HCT116 (cell line): Measurements from ENCODE around the gene EPHB3. TPM values are rescaled to one million over a fixed set of nuclear protein-coding genes. Genes with fewer than 3 reads are reported as not detected.

Experiments
- ATAC-seq: fragments of 200-7000 bp; cut with Tn5 transposase; 2 replicates; pipeline ENCODE4 v1.9.1; 2020; ENCODE audit warnings: mild to moderate bottlenecking, moderate library complexity
- BruUV-seq: library from RNA; stranded (reverse); fragments of 400-500 nt; replicated peaks from 2 replicates; lab custom pipeline; 2021; lab: Mats Ljungman, UMichigan
- CTCF ChIA-PET: fragments of 300-600 bp; sonication (Branson Sonifier 250); formaldehyde crosslinking; loops from one replicate; lab custom pipeline; 2021; ENCODE audit warnings: antibody characterized with exemption; lab: Charles Lee
- POLR2A ChIA-PET: fragments of 300-600, 350-600 bp; sonication (Branson Sonifier 250); formaldehyde crosslinking; loops from one replicate; lab custom pipeline; 2021; ENCODE audit warnings: antibody characterized with exemption; lab: Charles Lee
- RAD21 ChIA-PET, 2 experiments: fragments of 300-600 bp; sonication (Branson Sonifier 250); formaldehyde crosslinking; loops; one replicate each; lab custom pipeline; 2023; ENCODE audit warnings: low total read pairs in 2 of 2; ENCODE audit not compliant: uncharacterized antibody in 2 of 2, unreplicated experiment in 2 of 2, low non-redundant PET in 1 of 2; lab: Charles Lee
- DNase-seq: peaks from one replicate; pipeline ENCODE4 v3.0.0-alpha.2; 2010; ENCODE audit warnings: low read depth, low spot score
- H2AFZ ChIP-seq: fragments of 200-600 bp; shearing (Covaris generic), sonication (generic); 2 replicates; pipeline ENCODE4 v1.6.1; 2017; ENCODE audit warnings: low read depth, mixed run types, mixed read lengths, antibody characterized with exemption, low read length; ENCODE audit not compliant: poor library complexity, severe bottlenecking
- H3K27ac ChIP-seq: 2 replicates; pipeline ENCODE4 v1.5.1; 2012; ENCODE audit warnings: low read depth, low read length
- H3K27me3 ChIP-seq: fragments of 200-600 bp; sonication (generic); 2 replicates; pipeline ENCODE4 v1.6.1; 2016; ENCODE audit warnings: mixed run types, low read length, mixed read lengths; ENCODE audit not compliant: insufficient read depth
- H3K36me3 ChIP-seq, 2 experiments: fragments of 200-500 bp in 1 of 2; fragments of 200-600 bp in 1 of 2; sonication (Bioruptor generic) in 1 of 2; sonication (generic) in 1 of 2; 2 replicates each; pipeline versions ENCODE4 v1.5.1 to v1.6.1; 2014 to 2016; ENCODE audit warnings: low read length in 2 of 2, inconsistent platforms in 1 of 2, mixed read lengths in 1 of 2, mixed run types in 1 of 2; ENCODE audit not compliant: insufficient read depth in 2 of 2, control insufficient read depth in 1 of 2
- H3K4me1 ChIP-seq, 2 experiments: fragments of 200-600 bp in 1 of 2; sonication (generic) in 1 of 2; 2 replicates each; pipeline versions ENCODE4 v1.5.1 to v1.6.1; 2012 to 2017; ENCODE audit warnings: low read length in 2 of 2, inconsistent platforms in 1 of 2, mild to moderate bottlenecking in 1 of 2, mixed read lengths in 1 of 2, mixed run types in 1 of 2, moderate library complexity in 1 of 2; ENCODE audit not compliant: insufficient read depth in 2 of 2, control insufficient read depth in 1 of 2
- H3K4me2 ChIP-seq: fragments of 200-600 bp; sonication (generic); 2 replicates; pipeline ENCODE4 v1.6.1; 2017; ENCODE audit warnings: mixed run types, low read length, mixed read lengths
- H3K4me3 ChIP-seq, 2 experiments: fragments of 200-600 bp in 1 of 2; sonication (generic) in 1 of 2; replicated peaks in 1 of 2; 2 replicates each; pipeline ENCODE4 v1.5.1; 2011 to 2016; ENCODE audit warnings: low read length in 2 of 2, control low read depth in 1 of 2, low read depth in 1 of 2, mild to moderate bottlenecking in 1 of 2, mixed read lengths in 1 of 2, mixed run types in 1 of 2
- H3K79me2 ChIP-seq: fragments of 200-600 bp; sonication (generic); 2 replicates; pipeline ENCODE4 v1.6.1; 2017; ENCODE audit warnings: mild to moderate bottlenecking, mixed run types, low read length, moderate library complexity, mixed read lengths; ENCODE audit not compliant: insufficient read depth
- H3K9ac ChIP-seq: fragments of 200-600 bp; sonication (generic); 2 replicates; pipeline ENCODE4 v1.6.1; 2016; ENCODE audit warnings: low read length, mixed read lengths
- H3K9me2 ChIP-seq: fragments of 200-600 bp; sonication (generic), shearing (Covaris generic); 2 replicates; pipeline ENCODE4 v1.6.1; 2017; ENCODE audit warnings: mixed run types, mild to moderate bottlenecking, moderate library complexity; ENCODE audit not compliant: insufficient read depth
- H3K9me3 ChIP-seq, 2 experiments: fragments of 200-500 bp in 1 of 2; fragments of 200-600 bp in 1 of 2; sonication (Bioruptor generic) in 1 of 2; sonication (generic) in 1 of 2; 2 replicates each; pipeline ENCODE4 v1.6.1; 2014 to 2017; ENCODE audit warnings: low read length in 2 of 2, mixed read lengths in 2 of 2, inconsistent platforms in 1 of 2, low read depth in 1 of 2, mild to moderate bottlenecking in 1 of 2, mixed run types in 1 of 2, moderate library complexity in 1 of 2; ENCODE audit not compliant: control insufficient read depth in 1 of 2, insufficient read depth in 1 of 2
- H4K20me1 ChIP-seq: fragments of 200-600 bp; sonication (generic), shearing (Covaris generic); 2 replicates; pipeline ENCODE4 v1.6.1; 2017; ENCODE audit warnings: mixed run types, mild to moderate bottlenecking, moderate library complexity; ENCODE audit not compliant: insufficient read depth
- CBX3 ChIP-seq: IDR thresholded peaks from 2 replicates; pipeline ENCODE4 v1.6.1; 2012; ENCODE audit warnings: low read depth
- CEBPB ChIP-seq: IDR thresholded peaks from 2 replicates; pipeline ENCODE4 v1.6.1; 2012; ENCODE audit warnings: low read depth
- EGR1 ChIP-seq: IDR thresholded peaks from 2 replicates; pipeline ENCODE4 v1.6.1; 2012; ENCODE audit warnings: low read depth
- ELF1 ChIP-seq: IDR thresholded peaks from 2 replicates; pipeline ENCODE4 v1.6.1; 2012; ENCODE audit warnings: low read depth, borderline replicate concordance
- EZH2 ChIP-seq: fragments of 200-600 bp; sonication (generic); IDR thresholded peaks from 2 replicates; pipeline ENCODE4 v1.6.1; 2017; ENCODE audit warnings: antibody characterized with exemption, mixed run types
- EZH2phosphoT487 ChIP-seq: fragments of 200-600 bp; IDR thresholded peaks from 2 replicates; pipeline ENCODE4 v1.6.1; 2018; ENCODE audit warnings: antibody characterized with exemption, borderline replicate concordance
- FOSL1 ChIP-seq: IDR thresholded peaks from 2 replicates; pipeline ENCODE4 v1.6.1; 2012; ENCODE audit warnings: low read depth
- JUND ChIP-seq: IDR thresholded peaks from 2 replicates; pipeline ENCODE4 v1.6.1; 2012
- POLR2AphosphoS5 ChIP-seq: IDR thresholded peaks from 2 replicates; pipeline ENCODE4 v1.6.1; 2011; ENCODE audit warnings: mild to moderate bottlenecking, low read depth, low read length, moderate library complexity
- RAD21 ChIP-seq: IDR thresholded peaks from 2 replicates; pipeline ENCODE4 v1.6.1; 2012; ENCODE audit warnings: low read depth, mild to moderate bottlenecking
- SRF ChIP-seq: IDR thresholded peaks from 2 replicates; pipeline ENCODE4 v1.6.1; 2012; ENCODE audit warnings: low read depth
- TCF7L2 ChIP-seq: IDR thresholded peaks from 2 replicates; pipeline ENCODE4 v1.7.0; 2011; ENCODE audit warnings: borderline replicate concordance, inconsistent platforms; ENCODE audit not compliant: insufficient read depth, insufficient read length; ENCODE audit errors: extremely low read depth
- YY1 ChIP-seq: IDR thresholded peaks from 2 replicates; pipeline ENCODE4 v1.6.1; 2011; ENCODE audit warnings: low read length, low read depth, moderate library complexity, mild to moderate bottlenecking; ENCODE audit not compliant: insufficient replicate concordance; ENCODE audit errors: extremely low read depth
- ZFX ChIP-seq: fragments of 450-650 bp; IDR thresholded peaks from 2 replicates; pipeline ENCODE4 v1.6.1; 2017
- ZNF274 ChIP-seq: fragments of 200-500 bp; sonication (Bioruptor generic); IDR thresholded peaks from 2 replicates; pipeline ENCODE4 v1.6.1; 2014; ENCODE audit warnings: mild to moderate bottlenecking, low read depth, low read length, inconsistent platforms
- intact Hi-C: fragments of 100-400 bp; cut with micrococcal nuclease; formaldehyde crosslinking; loops from 2 replicates; pipeline ENCODE4 v1.10.0; 2022
- total RNA-seq: library from RNA; stranded (reverse); gene quantifications from one replicate; pipeline ENCODE4 v1.2.1, GENCODE V29; 2021; ENCODE audit not compliant: unreplicated experiment
- TF ChIP-seq, protein P1 (sequence below): IDR thresholded peaks from 2 replicates; pipeline ENCODE4 v1.6.1; 2012
- TF ChIP-seq, protein P2 (sequence below): IDR thresholded peaks from 2 replicates; pipeline ENCODE4 v1.6.1; 2012
- TF ChIP-seq, protein P3 (sequence below), 3 experiments: fragments of 200-600 bp in 1 of 3; sonication (generic) in 1 of 3; IDR thresholded peaks in 2 of 3; conservative IDR thresholded peaks in 1 of 3; 2 replicates each; pipeline ENCODE4 v1.5.1; 2012 to 2017; ENCODE audit warnings: low read depth in 2 of 3, low read length in 2 of 3, antibody characterized with exemption in 1 of 3, borderline replicate concordance in 1 of 3, control low read depth in 1 of 3, mild to moderate bottlenecking in 1 of 3, mixed read lengths in 1 of 3, mixed run types in 1 of 3, moderate library complexity in 1 of 3; ENCODE audit not compliant: insufficient read depth in 1 of 3
- TF ChIP-seq, protein P4 (sequence below): IDR thresholded peaks from 2 replicates; pipeline ENCODE4 v1.6.1; 2012; ENCODE audit warnings: low read depth

The EPHB3 gene
- total RNA-seq, 1 experiment from 2014 or later = 6.5 TPM

DNA sequence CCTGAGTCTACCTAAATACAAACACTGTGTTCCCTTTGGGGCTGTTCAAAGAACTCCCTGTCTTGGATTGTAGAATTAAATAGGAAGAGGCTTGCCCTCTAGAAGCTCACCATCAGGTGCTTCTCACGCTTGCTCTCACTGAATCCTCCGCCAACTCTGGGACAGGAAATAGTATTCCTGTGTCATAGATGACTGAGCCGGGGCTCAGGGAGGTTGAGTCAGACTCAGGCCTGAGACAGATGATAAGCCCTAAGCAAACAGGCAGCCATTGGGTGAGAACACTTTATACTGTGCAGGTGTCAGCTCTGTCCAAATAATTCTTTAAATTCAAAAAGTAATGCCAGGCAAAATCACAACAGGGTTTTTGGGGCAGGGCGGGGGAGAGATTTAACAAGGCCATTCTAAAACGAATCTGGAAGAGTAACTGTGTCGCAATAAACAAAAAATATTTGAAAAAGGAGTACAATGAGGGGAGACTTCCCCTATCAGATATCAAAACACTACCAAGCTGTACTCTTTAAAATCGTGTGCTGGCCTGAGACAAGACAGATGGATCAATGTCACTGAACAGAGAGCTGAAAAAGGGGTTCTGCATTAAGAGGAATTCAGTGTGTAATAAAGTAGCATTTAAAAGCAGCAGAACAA is 59.0 kb downstream of the EPHB3 start:
- Histone ChIP-seq H2AFZ (no peak overlapping the region), H3K9me2 (no peaks in the 10 kb centered on the region), H3K4me3 (no peak overlapping the region), H3K36me3 (no peaks in the 10 kb centered on the region), H3K27me3 (peaks cover 12% of the 10 kb centered on the region; the same call in 1 of the 2 replicates), H3K9ac (no peak overlapping the region), H3K79me2 (no peaks in the 10 kb centered on the region), H3K4me1 (no peaks in the 10 kb centered on the region), H3K4me2 (no peak overlapping the region), H3K9me3 (no peaks in the 10 kb centered on the region), H3K27ac (no peak overlapping the region), H4K20me1 (no peaks in the 10 kb centered on the region)
- ATAC-seq = no peak; the same call in 1 of the 2 replicates
- POLR2A ChIA-PET = no interaction called here
- intact Hi-C loops = no loop called here
- TF ChIP-seq ZFX (no peak), FOSL1 (no peak), YY1 (no peak), RAD21 (no peak), EZH2phosphoT487 (no peak), ELF1 (no peak), EZH2 (no peak), SRF (no peak), CEBPB (no peak), POLR2AphosphoS5 (no peak), CBX3 (no peak), ZNF274 (no peak), EGR1 (no peak), JUND (no peak), TCF7L2 (no peak)
- TF ChIP-seq, protein P1, sequence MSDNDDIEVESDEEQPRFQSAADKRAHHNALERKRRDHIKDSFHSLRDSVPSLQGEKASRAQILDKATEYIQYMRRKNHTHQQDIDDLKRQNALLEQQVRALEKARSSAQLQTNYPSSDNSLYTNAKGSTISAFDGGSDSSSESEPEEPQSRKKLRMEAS = no peak
- TF ChIP-seq, protein P2, sequence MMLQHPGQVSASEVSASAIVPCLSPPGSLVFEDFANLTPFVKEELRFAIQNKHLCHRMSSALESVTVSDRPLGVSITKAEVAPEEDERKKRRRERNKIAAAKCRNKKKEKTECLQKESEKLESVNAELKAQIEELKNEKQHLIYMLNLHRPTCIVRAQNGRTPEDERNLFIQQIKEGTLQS = no peak
- TF ChIP-seq, protein P3, sequence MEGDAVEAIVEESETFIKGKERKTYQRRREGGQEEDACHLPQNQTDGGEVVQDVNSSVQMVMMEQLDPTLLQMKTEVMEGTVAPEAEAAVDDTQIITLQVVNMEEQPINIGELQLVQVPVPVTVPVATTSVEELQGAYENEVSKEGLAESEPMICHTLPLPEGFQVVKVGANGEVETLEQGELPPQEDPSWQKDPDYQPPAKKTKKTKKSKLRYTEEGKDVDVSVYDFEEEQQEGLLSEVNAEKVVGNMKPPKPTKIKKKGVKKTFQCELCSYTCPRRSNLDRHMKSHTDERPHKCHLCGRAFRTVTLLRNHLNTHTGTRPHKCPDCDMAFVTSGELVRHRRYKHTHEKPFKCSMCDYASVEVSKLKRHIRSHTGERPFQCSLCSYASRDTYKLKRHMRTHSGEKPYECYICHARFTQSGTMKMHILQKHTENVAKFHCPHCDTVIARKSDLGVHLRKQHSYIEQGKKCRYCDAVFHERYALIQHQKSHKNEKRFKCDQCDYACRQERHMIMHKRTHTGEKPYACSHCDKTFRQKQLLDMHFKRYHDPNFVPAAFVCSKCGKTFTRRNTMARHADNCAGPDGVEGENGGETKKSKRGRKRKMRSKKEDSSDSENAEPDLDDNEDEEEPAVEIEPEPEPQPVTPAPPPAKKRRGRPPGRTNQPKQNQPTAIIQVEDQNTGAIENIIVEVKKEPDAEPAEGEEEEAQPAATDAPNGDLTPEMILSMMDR (IDR thresholded peaks at IDR 0.05 in 2 of 3, conservative IDR thresholded peaks at IDR 0.05 in 1 of 3; ENCODE audit: borderline replicate concordance in 1 of 3, insufficient read depth in 1 of 3, low read depth in 2 of 3, low read length in 2 of 3) = no peak
- TF ChIP-seq, protein P4, sequence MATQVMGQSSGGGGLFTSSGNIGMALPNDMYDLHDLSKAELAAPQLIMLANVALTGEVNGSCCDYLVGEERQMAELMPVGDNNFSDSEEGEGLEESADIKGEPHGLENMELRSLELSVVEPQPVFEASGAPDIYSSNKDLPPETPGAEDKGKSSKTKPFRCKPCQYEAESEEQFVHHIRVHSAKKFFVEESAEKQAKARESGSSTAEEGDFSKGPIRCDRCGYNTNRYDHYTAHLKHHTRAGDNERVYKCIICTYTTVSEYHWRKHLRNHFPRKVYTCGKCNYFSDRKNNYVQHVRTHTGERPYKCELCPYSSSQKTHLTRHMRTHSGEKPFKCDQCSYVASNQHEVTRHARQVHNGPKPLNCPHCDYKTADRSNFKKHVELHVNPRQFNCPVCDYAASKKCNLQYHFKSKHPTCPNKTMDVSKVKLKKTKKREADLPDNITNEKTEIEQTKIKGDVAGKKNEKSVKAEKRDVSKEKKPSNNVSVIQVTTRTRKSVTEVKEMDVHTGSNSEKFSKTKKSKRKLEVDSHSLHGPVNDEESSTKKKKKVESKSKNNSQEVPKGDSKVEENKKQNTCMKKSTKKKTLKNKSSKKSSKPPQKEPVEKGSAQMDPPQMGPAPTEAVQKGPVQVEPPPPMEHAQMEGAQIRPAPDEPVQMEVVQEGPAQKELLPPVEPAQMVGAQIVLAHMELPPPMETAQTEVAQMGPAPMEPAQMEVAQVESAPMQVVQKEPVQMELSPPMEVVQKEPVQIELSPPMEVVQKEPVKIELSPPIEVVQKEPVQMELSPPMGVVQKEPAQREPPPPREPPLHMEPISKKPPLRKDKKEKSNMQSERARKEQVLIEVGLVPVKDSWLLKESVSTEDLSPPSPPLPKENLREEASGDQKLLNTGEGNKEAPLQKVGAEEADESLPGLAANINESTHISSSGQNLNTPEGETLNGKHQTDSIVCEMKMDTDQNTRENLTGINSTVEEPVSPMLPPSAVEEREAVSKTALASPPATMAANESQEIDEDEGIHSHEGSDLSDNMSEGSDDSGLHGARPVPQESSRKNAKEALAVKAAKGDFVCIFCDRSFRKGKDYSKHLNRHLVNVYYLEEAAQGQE = no peak
- CTCF ChIA-PET = no interaction called here
- DNase-seq = no peak
- RAD21 ChIA-PET = no interaction called here
- BruUV-seq = no TSS peak
